HG02885 (cell line): Measurements from ENCODE around the gene BHMT2.

Experiments
- ATAC-seq: cut with Tn5 transposase; IDR thresholded peaks from one replicate; pipeline ENCODE4 v1.9.1; 2021; ENCODE audit warnings: mild to moderate bottlenecking; ENCODE audit not compliant: unreplicated experiment, poor library complexity

BHMT2 gene

GRCh38 chr5:79069488-79070349 lies at the start of gene BHMT2, which contains the start of gene DMGDH:
Gene BHMT2 (plus strand): TSS chr5:79069767. CDS start chr5:79069783, 16 bp downstream.
Gene DMGDH (minus strand): TSS chr5:79069674. CDS start chr5:79069620, 54 bp downstream.
- ATAC-seq, result no peak

GRCh38 chr5:79020861-79021561 lies 48.6 kb upstream of the BHMT2 start:
- no peak for ATAC-seq

- ATAC-seq, result no peak
Observed at GRCh38 chr5:79021753-79022152, 47.8 kb upstream of the BHMT2 start.

GRCh38 chr5:79022771-79023170 lies 46.8 kb upstream of the BHMT2 start:
- ATAC-seq, result no peak

- no peak for ATAC-seq
Observed at GRCh38 chr5:79023348-79023747, 46.2 kb upstream of the BHMT2 start.

GRCh38 chr5:79023947-79024346 lies 45.6 kb upstream of the BHMT2 start:
- ATAC-seq, result no peak

DNA sequence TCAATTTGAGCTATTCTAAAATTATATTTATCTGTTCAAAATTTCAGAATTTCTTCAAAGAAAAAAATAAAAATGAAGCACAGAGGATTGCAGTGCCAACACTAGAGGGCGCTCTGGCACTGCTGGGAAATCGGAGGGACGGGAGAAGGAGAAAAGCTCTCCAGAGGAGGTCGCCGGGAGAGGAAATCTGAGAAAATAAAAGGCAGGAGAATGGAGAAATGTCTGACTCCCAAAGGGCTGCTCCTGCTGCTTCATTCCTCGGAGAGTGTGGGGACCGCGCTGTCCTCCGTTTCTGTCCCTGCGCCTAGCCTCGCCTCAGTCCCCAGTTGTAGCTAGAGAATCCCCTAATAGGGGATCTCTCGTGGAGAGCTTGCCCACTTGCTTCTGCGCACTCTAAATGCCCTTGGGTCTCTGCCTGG lies 44.5 kb upstream of the BHMT2 start:
- no peak for ATAC-seq

DNA sequence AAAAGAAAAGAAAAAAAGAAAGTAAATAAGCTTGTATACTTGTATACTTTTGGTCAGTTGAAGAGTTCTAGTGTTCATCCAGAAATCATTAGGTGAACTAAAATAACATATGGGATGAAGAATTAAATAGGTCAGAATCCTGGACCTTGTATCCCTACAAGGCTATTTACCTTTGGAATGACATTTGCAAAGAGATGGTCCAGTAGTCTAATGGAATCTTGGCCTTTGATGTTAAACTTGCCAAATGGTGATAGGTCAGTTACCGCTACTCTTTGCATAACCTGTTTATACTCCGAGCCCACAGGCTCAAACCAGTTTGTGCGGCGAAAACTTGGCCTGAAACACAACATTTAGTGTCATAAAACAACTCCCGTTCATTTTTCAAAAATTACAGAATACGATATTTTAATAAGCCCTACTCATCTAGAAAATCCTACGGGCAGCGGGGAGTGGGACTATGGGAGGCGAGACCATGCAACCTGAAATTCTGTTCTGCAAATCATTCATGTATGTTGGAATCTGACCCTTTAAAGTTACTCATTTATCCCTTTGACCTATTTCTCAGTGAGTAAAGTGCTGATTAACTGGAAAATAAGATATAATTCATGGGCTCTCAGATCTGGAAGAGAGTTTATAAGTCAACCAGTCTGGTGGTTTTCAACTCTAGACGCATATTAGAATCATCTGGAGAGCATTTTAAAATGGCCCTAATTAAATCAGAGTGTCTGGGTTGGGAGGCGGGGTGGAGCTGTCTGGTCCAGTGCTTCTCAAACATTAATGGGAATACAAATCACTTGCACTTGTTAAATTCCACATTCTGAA lies 38.7 kb upstream of the BHMT2 start:
- ATAC-seq, result no peak

DNA sequence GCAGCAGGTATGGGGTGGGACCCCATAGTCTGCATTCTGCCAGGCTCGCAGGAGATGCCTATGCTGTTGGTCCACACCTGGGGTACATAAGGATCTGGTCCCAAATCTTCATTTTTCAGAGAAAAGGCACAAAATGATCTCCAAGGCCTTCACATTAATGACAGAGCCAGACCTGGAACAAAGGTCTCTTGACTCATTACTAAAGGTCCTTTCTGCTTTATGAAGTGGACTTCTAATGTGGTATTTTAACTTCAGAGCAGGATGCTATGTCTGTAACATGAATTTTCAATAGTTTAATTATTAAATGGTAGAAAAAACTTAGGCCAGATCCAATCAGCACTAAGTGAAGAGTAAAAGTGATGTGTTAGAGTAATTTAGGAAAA lies 38.1 kb upstream of the BHMT2 start:
- no peak for ATAC-seq

GRCh38 chr5:79032031-79032695 lies 37.4 kb upstream of the BHMT2 start:
- ATAC-seq, result no peak

- ATAC-seq, result no peak
Observed at GRCh38 chr5:79032782-79033181, 36.8 kb upstream of the BHMT2 start.

- ATAC-seq, result no peak
Observed at GRCh38 chr5:79035237-79035636, 34.3 kb upstream of the BHMT2 start.

GRCh38 chr5:79036769-79037168 lies 32.8 kb upstream of the BHMT2 start:
- no peak for ATAC-seq

DNA sequence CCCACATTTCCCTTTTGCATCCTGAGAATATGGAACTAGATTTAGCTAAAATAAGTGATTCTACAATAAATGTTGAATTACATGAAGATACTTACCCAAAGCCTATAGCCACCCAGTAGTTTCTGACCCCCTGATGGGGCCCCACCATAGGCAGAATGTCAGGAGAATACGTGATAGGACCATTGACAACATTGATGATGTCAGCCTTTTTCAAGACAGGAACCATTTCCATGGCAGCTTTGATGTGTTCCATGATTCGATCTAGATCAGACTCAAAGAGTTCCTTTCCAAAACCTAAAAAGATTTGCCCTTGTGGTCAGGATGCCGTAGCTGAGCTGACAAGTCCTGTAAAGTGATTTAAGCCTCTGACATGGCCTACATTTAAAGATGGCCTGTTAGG lies 27.4 kb upstream of the BHMT2 start:
- ATAC-seq, result no peak

DNA sequence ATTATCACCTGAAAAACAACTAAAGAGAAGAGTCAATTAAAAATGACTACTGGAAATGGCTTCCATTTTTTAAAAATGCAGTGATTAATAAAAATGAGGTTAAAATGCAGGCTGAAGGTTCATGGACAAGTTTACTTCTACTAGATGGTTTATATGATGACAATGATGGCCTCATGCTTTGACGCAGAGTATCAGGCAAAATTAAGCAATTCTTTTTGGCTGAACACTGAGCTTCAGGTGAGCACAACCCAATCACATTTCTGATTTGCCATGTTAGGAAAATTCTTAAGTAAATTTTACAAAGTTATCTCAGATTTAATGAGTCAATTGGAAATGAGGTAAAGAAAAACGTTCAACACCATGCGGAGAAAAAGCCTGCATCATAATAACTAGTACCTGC lies 22.4 kb upstream of the BHMT2 start:
- ATAC-seq, result no peak

DNA sequence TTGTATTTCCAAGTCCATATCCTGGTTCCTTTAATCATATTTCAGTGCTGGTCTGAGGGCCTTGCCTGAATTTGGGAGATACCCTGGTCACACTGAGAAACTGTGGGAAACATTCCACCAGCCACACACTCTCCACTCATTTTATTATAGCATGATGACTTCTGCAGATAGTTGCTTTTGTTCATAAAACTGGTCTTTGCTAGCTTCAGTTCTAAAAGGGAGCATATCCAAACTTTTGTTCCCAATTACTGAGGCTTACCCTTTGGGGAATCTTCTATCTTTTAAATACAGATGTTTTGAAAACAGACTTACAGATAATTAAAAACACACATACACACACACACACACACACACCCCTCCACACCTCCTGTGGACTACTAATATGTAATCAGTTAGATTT lies 21.1 kb upstream of the BHMT2 start:
- no peak for ATAC-seq

- ATAC-seq, result no peak
Observed at GRCh38 chr5:79050498-79050897, 19.1 kb upstream of the BHMT2 start.

DNA sequence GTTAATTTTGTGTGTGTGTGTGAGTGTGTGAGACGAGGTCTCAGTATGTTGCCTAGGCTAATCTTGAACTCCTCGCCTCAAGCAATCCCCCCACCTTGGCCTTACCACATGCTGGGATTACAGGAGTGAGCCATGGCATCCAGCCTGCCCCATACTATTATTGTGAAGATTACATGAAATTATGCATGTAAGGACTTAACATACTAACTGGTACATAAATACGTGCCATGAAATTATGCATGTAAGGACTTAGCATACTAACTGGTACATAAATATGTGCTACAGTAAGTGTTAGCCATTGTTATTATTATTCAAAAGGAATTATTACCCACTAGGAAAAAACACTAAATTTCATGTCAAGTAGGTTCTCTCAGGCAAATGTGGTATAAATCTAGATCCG lies 16.2 kb upstream of the BHMT2 start:
- no peak for ATAC-seq

DNA sequence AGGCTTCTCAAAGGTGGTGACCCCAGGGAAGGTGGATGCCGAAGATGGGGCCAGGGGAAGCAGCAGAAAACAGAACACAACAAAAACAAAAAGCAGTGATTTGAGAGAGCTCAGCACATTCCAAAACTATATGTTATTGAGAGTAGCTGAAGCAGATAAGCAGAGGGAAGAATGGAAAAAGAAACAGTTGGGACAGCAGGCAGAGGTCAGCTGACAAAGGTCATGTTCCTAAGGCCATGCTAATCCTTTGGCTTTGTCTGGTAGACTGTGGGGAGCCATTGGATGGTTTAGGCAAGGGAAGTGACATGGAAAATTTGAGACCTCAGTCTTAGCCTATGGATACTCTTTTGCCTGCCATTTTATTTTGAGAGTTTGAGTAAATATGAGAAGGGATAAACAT lies 14.6 kb upstream of the BHMT2 start:
- ATAC-seq, result no peak

DNA sequence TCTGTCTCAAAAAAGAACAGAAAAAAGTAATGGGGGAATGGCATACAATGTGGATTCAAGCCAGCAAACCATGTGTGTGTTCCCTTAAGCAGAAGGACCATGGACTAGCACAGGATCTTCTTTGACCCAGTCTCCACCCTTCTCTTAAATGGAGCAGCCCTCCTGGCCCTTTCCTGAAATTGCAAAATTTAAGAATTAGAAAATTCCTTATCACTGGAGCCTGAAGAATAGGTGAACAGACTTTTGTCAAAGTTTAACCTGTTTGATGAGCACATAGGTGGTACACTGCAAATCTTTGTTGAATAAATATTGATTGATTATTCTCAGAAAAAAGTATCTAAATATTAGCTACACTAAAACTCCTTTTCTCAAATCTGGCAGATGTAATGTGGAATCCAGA lies 12.7 kb upstream of the BHMT2 start:
- ATAC-seq, result no peak
